Pancreas (tissue), 10 donors: Measurements from ENCODE around the gene TLE7. TPM values are rescaled to one million over a fixed set of nuclear protein-coding genes. Genes with fewer than 3 reads are reported as not detected.

ENCODE experiments used
- ATAC-seq, 4 donors: fragments of 200-7000 bp; cut with Tn5 transposase; one replicate each; pipeline versions ENCODE4 v1.8.0 to v1.9.1; 2020; ENCODE audit warnings: mild to moderate bottlenecking in 4 of 4, moderate library complexity in 4 of 4
- DNase-seq, 6 donors: peaks; one replicate each; pipeline ENCODE4 v3.0.0-alpha.2; 2020
- FAIRE-seq: peaks from 2 replicates; lab custom pipeline; 2012; peaks lifted over from hg19 to GRCh38; lab: Jason Lieb, UNC
- H3K27ac ChIP-seq, 4 donors: fragments of 200-600 bp; sonication (generic); 1 replicate in 3 of 4; 2 replicates in 1 of 4; pipeline versions ENCODE4 v1.5.0 to v1.8.0; 2020
- H3K27me3 ChIP-seq, 4 donors: fragments of 200-600 bp; one replicate each; pipeline ENCODE4 v1.8.0; 2021
- H3K36me3 ChIP-seq, 3 donors: fragments of 200-600 bp; sonication (generic) in 1 of 3; one replicate each; pipeline versions ENCODE4 v1.5.0 to v1.8.0; 2020 to 2021
- H3K4me1 ChIP-seq, 3 donors: fragments of 200-600 bp; one replicate each; pipeline ENCODE4 v1.8.0; 2021
- H3K4me3 ChIP-seq, 4 donors: fragments of 200-600 bp; sonication (generic) in 2 of 4; one replicate each; pipeline versions ENCODE4 v1.5.0 to v1.8.0; 2020 to 2021
- H3K9me3 ChIP-seq, 4 donors: fragments of 200-600 bp; one replicate each; pipeline ENCODE4 v1.8.0; 2021
- WGBS, 2 donors: extraction: QIAGEN DNeasy Blood & Tissue Kit; methylation state at CpG; one replicate each; pipeline ENCODE4 v1.1.7; 2013; 5-methylcytosine and 5-hydroxymethylcytosine counted together
- intact Hi-C, 3 donors: fragments of 100-400 bp; cut with DNase I; formaldehyde crosslinking; loops; one replicate each; pipeline versions ENCODE4 v1.11.1 to v1.14.2; 2022
- polyA plus RNA-seq, 2 donors: library from polyadenylated mRNA; stranded (reverse); fragments of 200-250 nt; gene quantifications; one replicate each; pipeline ENCODE4 v1.2.3, GENCODE V29; 2013
- total RNA-seq, 6 donors: library from RNA; stranded (reverse); fragmentation: NEBNext Ultra II Directional in 4 of 6; extraction: Animal tissue kit (Norgen Biotek cat#: 25700) in 4 of 6; gene quantifications; one replicate each; pipeline versions ENCODE4 v1.2.1 to v1.2.4, GENCODE V29; 2021 to 2023
- TF ChIP-seq, protein P1 (sequence below), 4 donors: fragments of 200-600 bp; sonication (generic) in 3 of 4; IDR thresholded peaks; one replicate each; pipeline versions ENCODE4 v1.5.0 to v1.8.0; 2021; ENCODE audit warnings: antibody characterized with exemption in 4 of 4
- donor health status: healthy with polysubstance abuse.
- donor health status: DM: no; HTN: no; CAD: no; lungs with moderate emphysema.
- donor health status: DM: no; HTN: no; CAD: no.
- donor health status: control.
- donor health status: control.
- donor health status: Bipolar disorder and iron deficiency.
- donor health status: DM: yes; HTN: yes; CAD: no.
- donor health status: DM: no; HTN: no; CAD: no.
- donor health status: DM: no; HTN: no; CAD: no.
- donor health status: DM: yes; HTN: yes; CAD: no.

TLE7 gene
- total and polyA plus RNA-seq, 8 donors, result not detected

DNA sequence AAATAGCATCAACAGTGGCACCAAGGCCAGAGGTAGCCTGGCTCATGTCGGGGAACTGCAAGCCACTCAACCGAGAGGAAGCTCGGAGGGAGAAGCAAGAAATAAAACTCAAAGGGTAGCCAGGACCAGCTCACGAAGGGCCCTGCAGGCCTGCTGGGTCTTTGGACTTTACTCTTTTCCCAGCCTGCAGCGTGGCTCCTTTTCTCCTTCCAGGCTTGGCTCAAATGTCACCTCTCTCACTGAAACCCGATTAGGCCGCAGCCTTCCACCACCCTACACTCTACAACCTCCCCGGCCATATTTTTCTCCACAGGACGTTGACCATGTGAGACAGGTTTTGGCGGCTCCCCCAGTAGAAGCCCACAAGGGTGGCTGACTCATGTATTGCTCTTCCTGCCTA lies 45.3 kb downstream of the TLE7 start:
- intact Hi-C loops, result no loop called here
- no peaks in the 10 kb centered on the region for H3K9me3 ChIP-seq
- H3K27ac ChIP-seq, result no peak overlapping the region
- H3K4me3 ChIP-seq, result no peak overlapping the region
- peaks cover 0 to 5% (median 0%) of the 10 kb centered on the region in 4 donors for H3K27me3 ChIP-seq
- WGBS, 2 donors, result 50 to 60% methylated on average over 10 of the region's 10 CpGs
- ATAC-seq (no peak), FAIRE-seq (no peak), DNase-seq (no peak)
- no peaks in the 10 kb centered on the region for H3K36me3 ChIP-seq
- TF ChIP-seq, protein P1, sequence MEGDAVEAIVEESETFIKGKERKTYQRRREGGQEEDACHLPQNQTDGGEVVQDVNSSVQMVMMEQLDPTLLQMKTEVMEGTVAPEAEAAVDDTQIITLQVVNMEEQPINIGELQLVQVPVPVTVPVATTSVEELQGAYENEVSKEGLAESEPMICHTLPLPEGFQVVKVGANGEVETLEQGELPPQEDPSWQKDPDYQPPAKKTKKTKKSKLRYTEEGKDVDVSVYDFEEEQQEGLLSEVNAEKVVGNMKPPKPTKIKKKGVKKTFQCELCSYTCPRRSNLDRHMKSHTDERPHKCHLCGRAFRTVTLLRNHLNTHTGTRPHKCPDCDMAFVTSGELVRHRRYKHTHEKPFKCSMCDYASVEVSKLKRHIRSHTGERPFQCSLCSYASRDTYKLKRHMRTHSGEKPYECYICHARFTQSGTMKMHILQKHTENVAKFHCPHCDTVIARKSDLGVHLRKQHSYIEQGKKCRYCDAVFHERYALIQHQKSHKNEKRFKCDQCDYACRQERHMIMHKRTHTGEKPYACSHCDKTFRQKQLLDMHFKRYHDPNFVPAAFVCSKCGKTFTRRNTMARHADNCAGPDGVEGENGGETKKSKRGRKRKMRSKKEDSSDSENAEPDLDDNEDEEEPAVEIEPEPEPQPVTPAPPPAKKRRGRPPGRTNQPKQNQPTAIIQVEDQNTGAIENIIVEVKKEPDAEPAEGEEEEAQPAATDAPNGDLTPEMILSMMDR (IDR thresholded peaks at IDR 0.05), result no peak
- H3K4me1 ChIP-seq, result no peaks in the 10 kb centered on the region

- peaks cover 0 to 8% (median 0%) of the 10 kb centered on the region in 3 donors for H3K4me1 ChIP-seq
- FAIRE-seq (no peak), DNase-seq (no peak), ATAC-seq (no peak)
- intact Hi-C loops, result no loop called here
- H3K36me3 ChIP-seq, result no peaks in the 10 kb centered on the region
- H3K27ac ChIP-seq, result no peak overlapping the region
- TF ChIP-seq, protein P1 (IDR thresholded peaks at IDR 0.05), result no peak
- H3K27me3 ChIP-seq, result no peaks in the 10 kb centered on the region
- 62% methylated on average over 7 of the region's 7 CpGs for WGBS, 2 donors
- no peak overlapping the region for H3K4me3 ChIP-seq
- H3K9me3 ChIP-seq, result no peaks in the 10 kb centered on the region
Measured at GRCh38 chr16:71389330-71389729, 52.5 kb downstream of the TLE7 start.

DNA sequence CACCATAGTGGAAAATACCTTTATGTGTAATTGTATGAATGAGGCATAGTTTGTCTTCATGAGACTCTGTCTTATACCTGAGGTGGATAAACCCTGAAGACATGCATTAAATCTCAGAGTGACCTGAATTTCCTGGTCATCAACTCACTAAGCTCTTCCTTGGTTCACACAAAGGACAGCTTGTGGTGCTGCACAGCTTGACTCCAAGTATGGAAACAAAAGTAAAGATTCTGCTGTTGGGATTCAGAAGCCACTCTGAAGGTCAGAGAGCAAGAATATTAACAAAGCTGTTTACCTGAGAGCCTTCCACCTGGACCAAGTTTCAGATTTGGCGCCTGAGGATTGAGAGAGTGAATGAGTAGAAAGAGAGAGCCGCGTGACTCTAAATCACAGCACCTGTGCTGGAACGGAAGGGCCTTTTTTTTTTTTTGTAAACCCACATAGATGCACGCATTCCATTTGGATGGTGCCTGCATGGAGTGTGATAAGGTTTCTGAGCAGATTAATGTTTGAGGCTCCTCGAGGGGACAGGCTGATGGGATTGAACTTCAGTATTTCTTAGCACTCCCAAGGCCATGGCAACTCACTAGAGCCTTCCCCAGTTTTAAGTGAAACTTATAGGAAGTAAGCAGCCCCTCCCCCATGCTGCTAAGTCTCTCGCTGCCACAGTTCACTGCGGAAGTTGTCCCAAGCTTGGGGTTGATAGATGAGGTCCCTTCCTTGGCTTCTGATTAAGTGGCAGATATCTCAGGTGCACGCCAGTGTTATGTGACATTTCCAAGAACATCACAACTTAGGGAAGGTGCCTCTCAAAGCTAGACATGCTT lies 54.6 kb downstream of the TLE7 start:
- TF ChIP-seq, protein P1 (IDR thresholded peaks at IDR 0.05), result no peak
- no peaks in the 10 kb centered on the region for H3K27me3 ChIP-seq
- WGBS, 2 donors, result 8 to 14% methylated on average over 9 of the region's 9 CpGs
- H3K27ac ChIP-seq, result no peak overlapping the region
- no peaks in the 10 kb centered on the region for H3K9me3 ChIP-seq
- ATAC-seq (no peak), FAIRE-seq (no peak), DNase-seq (no peak)
- intact Hi-C loops, result no loop called here
- H3K4me1 ChIP-seq, result peaks cover 0 to 8% (median 0%) of the 10 kb centered on the region in 3 donors
- H3K36me3 ChIP-seq, result no peaks in the 10 kb centered on the region
- H3K4me3 ChIP-seq, result no peak overlapping the region

DNA sequence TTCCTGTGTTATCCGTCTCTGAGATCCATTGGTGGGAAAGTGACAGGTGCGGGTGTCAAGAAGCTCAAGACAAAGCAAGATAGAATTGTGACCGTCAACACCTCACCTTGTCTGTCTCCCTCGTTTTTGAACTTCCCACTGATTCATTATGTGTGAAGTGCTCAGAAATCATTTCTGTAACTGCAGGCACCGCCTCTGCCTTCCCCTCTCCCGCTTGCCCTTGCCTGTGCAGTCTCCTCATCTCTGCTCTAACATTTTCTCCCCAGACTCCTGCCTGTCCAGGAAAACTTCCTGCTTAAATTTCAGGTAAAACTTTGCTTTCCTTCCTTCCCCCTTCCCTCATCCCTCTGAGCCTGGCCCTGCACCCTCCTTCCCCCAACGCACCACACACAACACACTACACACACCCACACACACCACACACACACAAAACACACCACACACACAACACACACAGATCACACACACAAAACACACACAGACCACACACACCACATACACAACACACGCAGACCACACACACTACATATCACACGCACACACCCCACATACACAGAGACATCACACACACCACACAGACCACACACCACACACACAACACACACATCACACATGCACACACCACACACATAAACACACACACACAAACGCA lies 57.7 kb downstream of the TLE7 start:
- FAIRE-seq (no peak), ATAC-seq (no peak), DNase-seq (no peak)
- no peaks in the 10 kb centered on the region for H3K9me3 ChIP-seq
- no peak overlapping the region for H3K4me3 ChIP-seq
- intact Hi-C loops, result no loop called here
- H3K27ac ChIP-seq, result no peak overlapping the region
- no peaks in the 10 kb centered on the region for H3K36me3 ChIP-seq
- TF ChIP-seq, protein P1 (IDR thresholded peaks at IDR 0.05), result no peak
- 44 to 51% methylated on average over 10 of the region's 10 CpGs for WGBS, 2 donors
- H3K4me1 ChIP-seq, result peaks cover 0 to 8% (median 0%) of the 10 kb centered on the region in 3 donors
- no peaks in the 10 kb centered on the region for H3K27me3 ChIP-seq
